CD4-positive, alpha-beta T cell treated with Interleukin-15 for 1 hour (primary cell): ENCODE data around the gene ANAPC5.

Source experiments
- DNase-seq: peaks from one replicate; pipeline ENCODE4 v3.0.0-alpha.2; 2020

ANAPC5 gene

GRCh38 chr12:121366063-121366459 lies 13.8 kb upstream of the ANAPC5 start:
- no peak for DNase-seq

- no peak for DNase-seq
Observed at GRCh38 chr12:121365416-121366062, 13.3 kb upstream of the ANAPC5 start.

GRCh38 chr12:121364683-121365121 lies 12.5 kb upstream of the ANAPC5 start:
- DNase-seq, result no peak

- DNase-seq, result no peak
Observed at GRCh38 chr12:121358073-121358472, 5.9 kb upstream of the ANAPC5 start.

GRCh38 chr12:121357331-121357730 lies 5.1 kb upstream of the ANAPC5 start:
- no peak for DNase-seq

GRCh38 chr12:121356657-121357056 lies 4.4 kb upstream of the ANAPC5 start:
- no peak for DNase-seq

- DNase-seq, result no peak
Observed at GRCh38 chr12:121355818-121356217, 3.6 kb upstream of the ANAPC5 start.

- DNase-seq, result no peak
Observed at GRCh38 chr12:121352682-121353018, 439 bp upstream of the ANAPC5 start.

- no peak for DNase-seq
Observed at GRCh38 chr12:121346747-121347146, 5.5 kb downstream of the ANAPC5 start.

- DNase-seq, result no peak
Observed at GRCh38 chr12:121345151-121345815, 6.9 kb downstream of the ANAPC5 start.

- DNase-seq, result no peak
Observed at GRCh38 chr12:121344506-121344905, 7.7 kb downstream of the ANAPC5 start.

- DNase-seq, result no peak
Observed at GRCh38 chr12:121337416-121337815, 14.8 kb downstream of the ANAPC5 start.

GRCh38 chr12:121334513-121335343 lies 17.5 kb downstream of the ANAPC5 start:
- no peak for DNase-seq

GRCh38 chr12:121333747-121334146 lies 18.5 kb downstream of the ANAPC5 start:
- DNase-seq, result no peak

GRCh38 chr12:121331248-121331647 lies 21.0 kb downstream of the ANAPC5 start:
- no peak for DNase-seq

GRCh38 chr12:121330692-121331091 lies 21.5 kb downstream of the ANAPC5 start:
- no peak for DNase-seq

- no peak for DNase-seq
Observed at GRCh38 chr12:121330195-121330594, 22.0 kb downstream of the ANAPC5 start.

GRCh38 chr12:121328620-121329019 lies 23.6 kb downstream of the ANAPC5 start:
- DNase-seq, result no peak

GRCh38 chr12:121326996-121327674 lies 25.1 kb downstream of the ANAPC5 start:
- DNase-seq, result no peak

GRCh38 chr12:121325922-121326396 lies 26.3 kb downstream of the ANAPC5 start:
- DNase-seq, result no peak

GRCh38 chr12:121323908-121324307 lies 28.3 kb downstream of the ANAPC5 start:
- DNase-seq, result no peak

GRCh38 chr12:121318121-121318520 lies 34.1 kb downstream of the ANAPC5 start:
- DNase-seq, result no peak

GRCh38 chr12:121314431-121314830 lies 37.8 kb downstream of the ANAPC5 start:
- no peak for DNase-seq
